HepG2 (cell line): ENCODE results near the gene PITPNM2. TPM values are rescaled to one million over a fixed set of nuclear protein-coding genes. Genes with fewer than 3 reads are reported as not detected.

Experiments
- ELF3 ChIP-seq: IDR thresholded peaks from 2 replicates; pipeline ENCODE4 v1.6.1; 2016; ENCODE audit warnings: missing genetic modification reagents, missing compliant biosample characterization
- ELF4 ChIP-seq: sonication (generic); formaldehyde crosslinking; IDR thresholded peaks from 2 replicates; pipeline ENCODE4 v1.5.0; 2020; ENCODE audit warnings: missing genetic modification reagents, mild to moderate bottlenecking, moderate library complexity, borderline replicate concordance
- HMG20B ChIP-seq: conservative IDR thresholded peaks from 2 replicates; pipeline ENCODE4 v1.6.1; 2016; ENCODE audit warnings: missing genetic modification reagents, missing compliant biosample characterization
- HNF4G ChIP-seq, 2 experiments: sonication (generic) in 1 of 2; formaldehyde crosslinking in 1 of 2; IDR thresholded peaks; 2 replicates each; pipeline versions ENCODE4 v1.4.0 to v1.6.1; 2011 to 2020; ENCODE audit warnings: borderline replicate concordance in 2 of 2, low read depth in 2 of 2, mild to moderate bottlenecking in 2 of 2, low read length in 1 of 2, missing genetic modification reagents in 1 of 2, moderate library complexity in 1 of 2
- KAT7 ChIP-seq: IDR thresholded peaks from 2 replicates; pipeline ENCODE4 v1.6.1; 2018; ENCODE audit warnings: borderline replicate concordance, missing compliant biosample characterization
- MED8 ChIP-seq: sonication (generic); formaldehyde crosslinking; IDR thresholded peaks from 2 replicates; pipeline ENCODE4 v1.8.1; 2023; ENCODE audit warnings: mild to moderate bottlenecking, missing genetic modification reagents; ENCODE audit not compliant: insufficient replicate concordance
- MTA1 ChIP-seq: sonication (generic); formaldehyde crosslinking; IDR thresholded peaks from 2 replicates; pipeline ENCODE4 v1.4.0; 2020; ENCODE audit warnings: missing genetic modification reagents, mild to moderate bottlenecking, borderline replicate concordance
- NCOA5 ChIP-seq: sonication (generic); formaldehyde crosslinking; IDR thresholded peaks from 2 replicates; pipeline ENCODE4 v1.4.0; 2020; ENCODE audit warnings: missing genetic modification reagents
- NRL ChIP-seq: sonication (generic); formaldehyde crosslinking; IDR thresholded peaks from 2 replicates; pipeline ENCODE4 v1.5.0; 2020; ENCODE audit warnings: missing genetic modification reagents, mild to moderate bottlenecking, moderate library complexity, borderline replicate concordance
- ONECUT2 ChIP-seq: sonication (generic); formaldehyde crosslinking; IDR thresholded peaks from 2 replicates; pipeline ENCODE4 v1.4.0; 2020; ENCODE audit warnings: missing genetic modification reagents
- RELA ChIP-seq: sonication (generic); formaldehyde crosslinking; IDR thresholded peaks from 2 replicates; pipeline ENCODE4 v1.4.0; 2020; ENCODE audit warnings: missing genetic modification reagents
- SALL2 ChIP-seq: sonication (generic); formaldehyde crosslinking; IDR thresholded peaks from 2 replicates; pipeline ENCODE4 v1.8.1; 2023; ENCODE audit warnings: mild to moderate bottlenecking, missing genetic modification reagents, inconsistent platforms
- SMAD3 ChIP-seq: sonication (generic); formaldehyde crosslinking; IDR thresholded peaks from 2 replicates; pipeline ENCODE4 v1.4.0; 2020; ENCODE audit warnings: missing genetic modification reagents
- SP2 ChIP-seq: sonication (generic); formaldehyde crosslinking; IDR thresholded peaks from 2 replicates; pipeline ENCODE4 v1.5.1; 2020; ENCODE audit warnings: mild to moderate bottlenecking, missing genetic modification reagents
- TCF7L2 ChIP-seq: IDR thresholded peaks from 2 replicates; pipeline ENCODE4 v1.6.1; 2011; ENCODE audit warnings: mild to moderate bottlenecking, low read depth, low read length, moderate library complexity
- ZBTB1 ChIP-seq: sonication (generic); formaldehyde crosslinking; IDR thresholded peaks from 2 replicates; pipeline ENCODE4 v1.4.0; 2020; ENCODE audit warnings: missing genetic modification reagents, borderline replicate concordance
- ZNF224 ChIP-seq: sonication (generic); formaldehyde crosslinking; IDR thresholded peaks from 2 replicates; pipeline ENCODE4 v1.5.0; 2020; ENCODE audit warnings: mild to moderate bottlenecking, missing genetic modification reagents
- ZNF253 ChIP-seq: sonication (generic); formaldehyde crosslinking; IDR thresholded peaks from 2 replicates; pipeline ENCODE4 v1.8.0; 2022; ENCODE audit warnings: mild to moderate bottlenecking, missing genetic modification reagents, borderline replicate concordance
- ZNF546 ChIP-seq: sonication (generic); formaldehyde crosslinking; conservative IDR thresholded peaks from 2 replicates; pipeline ENCODE4 v1.8.1; 2023; ENCODE audit warnings: mild to moderate bottlenecking, missing genetic modification reagents
- ZNF614 ChIP-seq: IDR thresholded peaks from 2 replicates; pipeline ENCODE4 v1.6.1; 2018; ENCODE audit warnings: missing biosample characterization, missing genetic modification reagents, inconsistent platforms, borderline replicate concordance
- ZNF724P ChIP-seq: sonication (generic); formaldehyde crosslinking; IDR thresholded peaks from 2 replicates; pipeline ENCODE4 v1.8.0; 2022; ENCODE audit warnings: missing genetic modification reagents, borderline replicate concordance
- polyA plus RNA-seq, 8 experiments: library from polyadenylated mRNA; depleted of rRNA in 3 of 8; stranded (reverse) in 7 of 8; unstranded in 1 of 8; fragments of >200 nt; fragmentation: Illumina TruSeq in 4 of 8; extraction: Trizol in 4 of 8; gene quantifications; 2 replicates each; pipeline versions ENCODE4 v1.2.1 to v1.2.3, GENCODE V29; 2011 to 2016; ENCODE audit warnings: low read depth in 4 of 8, missing spikeins in 1 of 8, mixed read lengths in 1 of 8; ENCODE audit not compliant: insufficient read depth in 1 of 8
- total RNA-seq, 5 experiments: library from RNA; depleted of rRNA; stranded (reverse); fragments of >200 nt; fragmentation: Illumina TruSeq; extraction: Trizol; gene quantifications; 2 replicates each; pipeline ENCODE4 v1.2.3, GENCODE V29; 2016; ENCODE audit warnings: low read depth in 1 of 5
- TF ChIP-seq, protein P1 (sequence below): sonication (generic); formaldehyde crosslinking; IDR thresholded peaks from 2 replicates; pipeline ENCODE4 v1.4.0; 2020; ENCODE audit warnings: mild to moderate bottlenecking, missing genetic modification reagents

Gene PITPNM2
- total and polyA plus RNA-seq, 2 of the 13 experiments (the other 11 are each of a cell fraction or from before 2014, with no cell fraction given), result 4.2 to 5.3 TPM

DNA sequence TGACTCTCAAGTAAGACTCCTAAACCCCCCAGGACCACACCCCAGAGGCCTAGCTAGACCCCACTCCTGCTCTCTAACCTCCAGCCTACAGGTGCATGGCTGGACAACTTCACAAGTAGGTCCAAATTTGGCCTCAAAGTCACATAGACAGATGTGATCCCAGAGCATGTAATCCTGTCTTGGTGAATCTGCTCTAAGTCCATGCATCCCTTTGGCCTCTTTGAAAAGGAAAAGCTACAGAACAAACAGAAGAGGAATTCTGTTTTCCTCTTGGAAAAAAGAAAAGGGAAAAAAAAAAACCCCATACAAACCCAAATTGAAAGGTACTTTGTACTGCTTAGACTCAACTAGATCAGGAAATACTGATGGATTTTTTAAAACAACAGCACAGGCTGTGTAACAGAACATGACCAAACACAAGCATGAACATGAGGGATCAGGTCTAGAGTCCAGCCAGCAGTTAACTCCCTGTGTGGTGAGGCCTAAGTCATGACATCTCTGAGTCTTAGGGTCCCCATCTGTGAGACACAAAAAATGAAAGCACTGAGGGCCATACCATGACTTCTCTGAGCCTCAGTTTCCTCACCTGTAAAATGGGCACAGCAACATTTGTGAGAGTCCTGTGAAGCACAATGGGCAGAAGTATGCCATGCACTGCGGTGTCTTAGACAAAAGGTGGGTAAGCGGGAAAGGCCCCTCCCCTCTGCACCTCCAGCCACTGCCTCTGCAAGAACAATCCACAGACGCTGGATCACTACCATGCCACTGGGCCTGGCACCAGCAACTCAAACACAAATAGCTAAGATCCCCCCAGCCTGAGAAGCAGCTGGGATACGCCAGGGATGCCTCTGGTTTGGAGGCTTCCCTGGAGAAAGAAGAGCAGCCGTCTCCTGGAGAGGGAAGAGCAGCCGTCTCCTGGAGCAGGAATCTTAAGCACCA is 9.9 kb downstream of the PITPNM2 start (continued):
- TF ChIP-seq RELA (CRISPR knock-in tag), result no peak
- 0 out of 2 replicates have a peak, but pooled peaks have one; percentile 62 for TF ChIP-seq NRL
- TF ChIP-seq SALL2 (CRISPR knock-in tag), result 0 out of 2 replicates have a peak, but pooled peaks have one; percentile 10
- no peak for TF ChIP-seq ELF4 (CRISPR knock-in tag)
- TF ChIP-seq MTA1 (CRISPR knock-in tag), result no peak
- TF ChIP-seq ELF3 (CRISPR knock-in tag), result peak; percentile 82
- no peak for TF ChIP-seq ZNF724P
- 0 out of 2 replicates have a peak, but pooled peaks have one; percentile 25 for TF ChIP-seq HNF4G (IDR thresholded peaks at IDR 0.05; ENCODE audit: borderline replicate concordance, low read depth, low read length)
- no peak for TF ChIP-seq HNF4G (CRISPR knock-in tag; IDR thresholded peaks at IDR 0.05; ENCODE audit: borderline replicate concordance, low read depth)
- TF ChIP-seq MED8, result no peak
- TF ChIP-seq KAT7 (CRISPR knock-in tag), result no peak
- no peak for TF ChIP-seq ZNF224 (CRISPR knock-in tag)
- TF ChIP-seq TCF7L2, result no peak
- TF ChIP-seq SMAD3, result no peak
- TF ChIP-seq ZNF253, result no peak
- no peak for TF ChIP-seq ZNF546 (CRISPR knock-in tag)
- no peak for TF ChIP-seq ONECUT2
- TF ChIP-seq, protein P1, sequence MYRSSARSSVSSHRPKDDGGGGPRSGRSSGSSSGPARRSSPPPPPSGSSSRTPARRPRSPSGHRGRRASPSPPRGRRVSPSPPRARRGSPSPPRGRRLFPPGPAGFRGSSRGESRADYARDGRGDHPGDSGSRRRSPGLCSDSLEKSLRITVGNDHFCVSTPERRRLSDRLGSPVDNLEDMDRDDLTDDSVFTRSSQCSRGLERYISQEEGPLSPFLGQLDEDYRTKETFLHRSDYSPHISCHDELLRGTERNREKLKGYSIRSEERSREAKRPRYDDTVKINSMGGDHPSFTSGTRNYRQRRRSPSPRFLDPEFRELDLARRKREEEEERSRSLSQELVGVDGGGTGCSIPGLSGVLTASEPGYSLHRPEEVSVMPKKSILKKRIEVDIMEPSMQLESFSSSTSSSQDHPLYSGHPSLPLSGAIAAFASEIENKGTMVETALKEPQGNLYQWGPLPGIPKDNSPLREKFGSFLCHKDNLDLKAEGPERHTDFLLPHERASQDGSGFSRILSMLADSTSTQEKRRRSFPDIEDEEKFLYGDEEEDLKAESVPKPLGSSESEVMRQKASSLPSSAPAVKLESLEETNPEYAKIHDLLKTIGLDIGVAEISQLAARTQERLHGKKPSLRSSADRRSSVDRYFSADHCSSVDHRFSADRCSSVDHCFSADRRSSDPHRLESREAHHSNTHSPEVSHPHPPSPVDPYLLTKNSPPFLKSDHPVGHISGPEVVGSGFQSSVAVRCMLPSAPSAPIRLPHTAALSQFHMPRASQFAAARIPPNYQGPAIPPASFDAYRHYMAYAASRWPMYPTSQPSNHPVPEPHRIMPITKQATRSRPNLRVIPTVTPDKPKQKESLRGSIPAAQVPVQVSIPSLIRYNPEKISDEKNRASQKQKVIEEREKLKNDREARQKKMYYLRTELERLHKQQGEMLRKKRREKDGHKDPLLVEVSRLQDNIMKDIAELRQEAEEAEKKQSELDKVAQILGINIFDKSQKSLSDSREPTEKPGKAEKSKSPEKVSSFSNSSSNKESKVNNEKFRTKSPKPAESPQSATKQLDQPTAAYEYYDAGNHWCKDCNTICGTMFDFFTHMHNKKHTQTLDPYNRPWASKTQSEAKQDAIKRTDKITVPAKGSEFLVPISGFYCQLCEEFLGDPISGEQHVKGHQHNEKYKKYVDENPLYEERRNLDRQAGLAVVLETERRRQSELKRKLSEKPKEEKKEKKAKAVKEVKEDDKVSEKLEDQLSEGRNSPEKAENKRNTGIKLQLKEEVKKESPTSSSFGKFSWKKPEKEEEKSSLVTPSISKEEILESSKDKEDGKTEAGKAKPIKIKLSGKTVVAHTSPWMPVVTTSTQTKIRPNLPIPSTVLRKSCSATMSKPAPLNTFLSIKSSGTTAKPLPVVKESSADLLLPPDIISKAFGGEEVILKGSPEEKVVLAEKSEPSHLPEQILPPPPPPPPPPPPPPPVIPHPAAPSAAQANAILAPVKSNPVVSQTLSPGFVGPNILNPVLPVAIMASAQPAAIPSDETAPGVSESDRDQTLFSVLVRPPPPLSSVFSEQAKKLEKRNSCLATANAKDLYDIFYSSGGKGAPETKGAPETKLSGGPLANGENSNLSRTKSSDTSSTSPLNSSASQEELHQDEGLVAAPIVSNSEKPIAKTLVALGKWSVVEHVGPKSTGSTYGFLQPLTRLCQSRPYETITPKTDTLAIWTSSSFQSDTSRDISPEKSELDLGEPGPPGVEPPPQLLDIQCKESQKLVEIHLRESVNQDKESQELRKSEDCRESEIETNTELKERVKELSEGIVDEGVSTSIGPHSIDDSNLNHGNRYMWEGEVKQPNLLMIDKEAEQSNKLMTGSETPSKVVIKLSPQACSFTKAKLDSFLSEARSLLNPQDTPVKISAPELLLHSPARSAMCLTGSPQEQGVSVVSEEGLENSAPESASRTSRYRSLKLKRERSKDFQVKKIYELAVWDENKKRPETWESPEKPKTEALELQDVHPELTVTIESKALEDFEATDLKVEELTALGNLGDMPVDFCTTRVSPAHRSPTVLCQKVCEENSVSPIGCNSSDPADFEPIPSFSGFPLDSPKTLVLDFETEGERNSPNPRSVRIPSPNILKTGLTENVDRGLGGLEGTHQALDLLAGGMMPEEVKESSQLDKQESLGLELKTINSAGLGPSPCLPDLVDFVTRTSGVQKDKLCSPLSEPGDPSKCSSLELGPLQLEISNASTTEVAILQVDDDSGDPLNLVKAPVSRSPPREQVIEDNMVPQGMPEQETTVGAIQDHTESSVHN (CRISPR knock-in tag), result no peak
- TF ChIP-seq NCOA5, result no peak
- TF ChIP-seq ZNF614 (CRISPR knock-in tag), result no peak
- TF ChIP-seq HMG20B (CRISPR knock-in tag), result no peak
- no peak for TF ChIP-seq ZBTB1 (CRISPR knock-in tag)
- TF ChIP-seq SP2 (CRISPR knock-in tag), result no peak
